Measurements from ENCODE around the gene LPIN2.

Gene LPIN2

DNA sequence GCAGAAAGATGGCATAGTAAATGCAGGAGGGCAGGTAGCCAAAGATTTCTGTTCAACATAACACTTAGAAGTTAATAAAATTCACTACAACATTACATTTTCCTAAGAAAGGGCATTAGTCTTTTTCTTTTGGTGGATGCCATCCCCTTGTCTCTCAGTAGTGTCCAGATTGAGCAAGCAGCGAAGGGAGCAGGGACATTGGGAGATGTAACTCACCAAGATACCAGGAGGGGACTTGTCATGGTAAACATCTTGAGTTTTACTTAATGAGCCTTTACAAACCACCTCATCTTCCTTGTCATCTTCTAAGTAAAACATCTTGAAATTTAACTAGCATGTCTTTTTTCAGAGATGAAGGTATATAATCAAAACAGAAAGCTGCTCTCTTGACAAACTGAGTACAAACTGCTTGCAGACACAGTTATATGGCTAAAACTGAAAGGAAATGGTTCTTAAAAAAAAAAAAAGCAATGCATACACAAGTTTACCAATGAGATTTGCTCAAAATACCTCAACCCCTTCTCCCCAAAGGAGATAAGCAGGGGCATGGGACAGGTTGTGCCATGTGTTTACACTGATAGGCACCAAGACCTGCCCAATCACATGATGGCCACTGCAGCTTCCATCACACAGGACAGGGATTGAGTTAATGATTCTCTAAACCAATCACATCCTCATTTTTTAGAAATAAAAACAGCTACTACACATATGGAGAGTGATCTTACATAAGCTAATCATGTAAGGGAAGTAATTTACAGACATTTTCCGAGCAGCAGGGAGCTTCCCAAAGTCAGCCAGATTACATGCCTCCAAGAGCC is 30.3 kb downstream of the LPIN2 start:
- DNase-seq (ENCODE audit: low spot score): no peak

DNA sequence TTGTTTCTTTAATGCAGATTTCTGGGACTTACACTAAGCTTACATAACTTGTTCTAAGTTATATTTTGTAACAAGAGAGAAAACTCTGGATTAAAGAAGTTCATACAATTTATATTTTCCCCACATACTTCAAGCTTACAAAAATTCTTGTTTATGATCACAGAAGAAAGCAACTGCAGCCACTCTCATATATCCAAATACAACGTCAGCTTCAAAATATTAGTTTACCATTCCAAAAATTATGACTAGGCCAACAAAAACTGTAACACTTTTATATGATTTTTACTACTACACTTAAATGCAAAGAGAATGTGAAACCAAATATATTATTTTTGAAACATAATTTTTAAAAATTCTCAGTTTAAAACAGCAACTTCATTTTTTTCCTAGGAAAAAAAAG is 30.9 kb downstream of the LPIN2 start:
- no peak for DNase-seq (ENCODE audit: low spot score)

DNA sequence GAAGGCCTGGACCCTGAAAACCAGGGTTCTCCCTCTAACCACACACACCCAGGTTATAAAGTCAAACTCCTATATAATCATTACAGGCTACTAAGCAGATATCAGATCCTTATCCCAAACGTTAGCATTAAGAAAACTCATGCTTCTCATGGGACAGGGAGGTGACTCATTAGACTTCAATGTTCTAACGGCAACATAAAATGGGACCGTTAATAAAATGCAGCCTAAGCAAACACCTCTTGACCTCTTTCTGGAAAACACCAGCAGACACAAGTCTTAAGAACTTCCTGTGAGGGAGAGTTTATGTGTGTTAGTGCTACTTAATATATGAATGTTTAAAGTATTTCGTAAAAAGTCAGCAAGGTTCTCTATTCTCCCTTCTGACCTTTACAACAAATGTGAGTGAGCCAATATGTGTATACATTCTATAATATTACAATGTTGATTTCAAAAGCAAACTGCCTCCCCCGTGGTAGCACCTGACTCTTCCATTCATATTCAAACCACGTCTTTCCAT is 31.7 kb downstream of the LPIN2 start:
- DNase-seq (ENCODE audit: low spot score): no peak

DNA sequence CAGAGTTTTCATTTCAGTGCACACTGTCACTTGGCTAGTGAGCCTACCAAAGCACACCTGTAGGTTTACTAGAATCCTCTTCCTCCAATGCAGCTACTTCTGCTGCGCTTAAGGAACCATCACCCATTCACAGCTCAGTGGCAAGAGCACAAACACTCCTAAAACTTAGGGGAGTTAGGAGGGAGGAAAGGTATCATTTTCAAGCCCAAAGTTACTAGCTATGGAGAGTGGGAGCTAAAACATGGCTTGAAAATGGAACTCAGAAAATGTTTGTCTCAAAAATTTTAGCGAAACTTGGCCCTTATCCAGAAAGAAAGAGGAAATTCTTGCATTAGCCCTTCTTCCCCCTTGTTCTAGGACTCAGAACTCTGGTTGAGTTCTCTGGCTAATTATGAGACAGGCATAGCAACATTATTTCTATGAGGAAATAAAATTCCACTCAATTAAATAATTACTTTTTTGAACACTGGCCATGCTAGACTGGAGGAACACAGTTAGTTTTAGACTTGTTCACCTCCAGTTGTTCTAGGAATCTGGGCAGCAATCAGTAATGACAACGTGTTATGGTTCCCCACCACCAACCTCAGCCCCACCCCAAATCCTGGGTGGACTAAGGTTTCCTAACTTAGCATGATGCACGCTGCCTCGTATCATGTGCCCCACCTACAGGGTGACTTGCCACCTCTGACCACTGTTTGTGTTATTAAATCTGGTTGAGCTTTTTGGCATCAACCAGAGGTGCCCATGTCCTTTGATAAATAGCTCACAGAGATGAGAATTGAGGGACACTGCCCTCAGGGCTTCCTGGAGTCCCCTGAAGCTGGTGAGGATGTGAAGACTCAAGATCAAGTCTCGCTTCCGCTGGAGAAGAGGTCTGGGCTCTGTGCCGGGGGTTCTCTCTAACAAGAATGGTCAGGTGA is 32.8 kb downstream of the LPIN2 start:
- no peak for DNase-seq (ENCODE audit: low spot score)

DNA sequence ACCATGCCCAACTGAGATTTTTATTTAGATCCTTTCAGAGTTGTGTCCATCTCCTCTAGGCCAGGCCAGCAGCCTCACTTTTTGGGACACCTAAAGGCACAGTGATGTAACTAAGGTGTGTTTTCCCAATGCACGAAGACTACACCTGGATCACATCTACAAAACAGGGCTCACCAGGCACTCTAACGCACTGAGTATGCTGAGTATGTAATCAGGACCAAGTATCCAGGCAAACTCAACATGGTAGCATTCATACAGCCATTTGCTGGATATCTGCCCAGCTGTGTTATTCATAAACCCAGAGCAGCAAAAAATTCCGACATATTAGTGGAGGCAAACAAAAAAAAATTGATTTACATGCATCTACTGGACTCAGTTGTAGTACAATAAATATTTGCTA is 33.8 kb downstream of the LPIN2 start:
- no peak for DNase-seq (ENCODE audit: low spot score)

DNA sequence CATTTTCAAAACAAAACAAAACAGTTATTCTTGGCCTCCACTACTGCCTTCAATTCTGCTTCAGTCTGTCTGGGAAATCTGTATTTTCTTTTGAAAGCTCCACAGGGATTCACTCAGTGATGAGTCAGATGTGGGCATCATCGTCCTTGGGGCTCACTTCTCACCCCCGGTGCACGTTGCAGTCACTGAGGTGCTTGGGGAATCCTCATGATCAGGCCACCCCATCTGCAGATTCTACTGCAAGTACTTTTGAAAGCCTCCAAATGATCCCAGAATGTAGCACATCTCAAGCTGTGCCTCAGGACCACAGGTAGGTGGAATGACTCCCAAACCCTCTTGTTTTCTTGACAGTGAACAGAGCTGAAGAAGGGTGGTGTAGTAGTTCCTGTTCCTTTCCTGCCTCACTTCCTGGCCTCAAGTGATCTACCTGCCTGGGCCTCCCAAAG is 34.3 kb downstream of the LPIN2 start:
- DNase-seq (ENCODE audit: low spot score): no peak

DNA sequence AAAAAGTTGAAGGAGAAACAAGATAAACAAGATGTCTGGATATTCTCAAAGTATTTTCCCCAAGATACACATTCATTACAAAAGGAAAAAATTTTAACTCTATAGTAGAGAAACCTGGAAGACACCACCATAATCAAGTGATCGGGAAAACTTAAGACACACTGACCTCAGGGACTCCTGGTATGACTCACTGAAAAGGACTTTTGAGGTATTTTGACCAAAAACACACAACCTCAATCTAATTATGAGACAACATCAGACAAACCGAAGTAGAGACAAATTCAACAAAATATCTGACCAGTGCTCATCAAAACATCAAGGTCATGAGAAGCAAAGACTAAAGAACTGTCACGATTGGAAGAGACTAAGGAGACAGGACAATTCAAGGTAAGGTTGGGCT is 34.7 kb downstream of the LPIN2 start:
- no peak for DNase-seq (ENCODE audit: low spot score)

DNA sequence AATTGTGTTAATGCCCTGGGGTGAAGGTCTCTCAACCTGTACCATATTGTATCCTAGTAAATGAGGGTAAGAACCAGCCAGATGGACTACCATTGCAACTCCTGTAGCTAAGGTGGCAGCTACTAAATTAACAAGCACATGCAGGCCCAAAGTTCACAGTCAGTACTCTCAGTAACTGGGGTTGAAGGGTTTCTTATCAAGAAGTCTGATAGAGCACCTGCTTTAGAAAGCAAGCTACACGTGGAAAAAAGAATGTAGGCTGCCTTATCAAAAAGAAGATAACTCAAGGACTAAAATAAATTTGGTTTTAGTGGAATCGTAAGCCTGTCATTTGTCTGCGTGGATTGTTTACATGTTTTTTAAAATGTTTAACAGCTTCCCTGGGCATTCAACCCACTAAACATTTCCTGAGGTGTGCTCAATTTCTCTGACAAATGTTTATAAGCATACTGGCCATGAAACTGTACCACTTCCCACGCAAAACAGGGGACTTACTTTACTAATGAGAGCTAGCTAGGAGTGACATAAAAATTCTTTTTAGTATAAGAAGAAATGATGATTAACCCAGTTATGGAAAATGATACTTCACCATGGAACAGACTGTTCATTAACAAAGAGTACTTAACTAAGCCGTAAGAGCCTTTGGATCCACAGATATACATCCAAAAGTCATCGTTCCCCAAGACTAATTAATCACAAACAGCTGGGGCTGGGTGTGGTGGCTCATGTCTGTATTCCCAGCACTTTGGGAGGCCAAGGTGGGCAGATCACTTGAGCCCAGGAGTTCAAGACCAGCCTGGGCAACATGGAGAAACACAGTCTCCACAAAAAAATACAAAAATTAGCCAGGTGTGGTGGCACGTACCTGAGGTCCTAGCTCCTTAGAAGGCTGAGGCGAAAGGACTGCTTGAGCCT is 36.5 kb downstream of the LPIN2 start:
- no peak for DNase-seq (ENCODE audit: low spot score)

DNA sequence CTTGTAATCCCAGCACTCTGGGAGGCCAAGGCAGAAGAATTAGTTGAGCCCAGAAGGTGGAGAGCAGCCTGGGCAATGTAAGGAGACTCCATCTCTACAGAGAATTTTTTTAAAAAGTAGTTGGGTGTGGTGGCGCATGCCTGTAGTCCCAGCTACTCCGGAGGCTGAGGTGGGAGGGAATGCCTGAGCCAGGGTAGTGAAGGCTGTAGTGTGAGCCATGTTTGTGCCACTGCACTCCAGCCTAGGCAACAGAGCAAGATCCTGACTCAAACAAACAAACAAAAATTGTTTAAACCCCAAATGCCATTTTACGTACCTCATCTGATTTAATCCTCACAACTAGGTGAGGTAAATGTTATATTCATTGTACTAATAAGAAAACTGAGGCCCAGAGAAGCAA is 38.2 kb downstream of the LPIN2 start:
- DNase-seq (ENCODE audit: low spot score): no peak

DNA sequence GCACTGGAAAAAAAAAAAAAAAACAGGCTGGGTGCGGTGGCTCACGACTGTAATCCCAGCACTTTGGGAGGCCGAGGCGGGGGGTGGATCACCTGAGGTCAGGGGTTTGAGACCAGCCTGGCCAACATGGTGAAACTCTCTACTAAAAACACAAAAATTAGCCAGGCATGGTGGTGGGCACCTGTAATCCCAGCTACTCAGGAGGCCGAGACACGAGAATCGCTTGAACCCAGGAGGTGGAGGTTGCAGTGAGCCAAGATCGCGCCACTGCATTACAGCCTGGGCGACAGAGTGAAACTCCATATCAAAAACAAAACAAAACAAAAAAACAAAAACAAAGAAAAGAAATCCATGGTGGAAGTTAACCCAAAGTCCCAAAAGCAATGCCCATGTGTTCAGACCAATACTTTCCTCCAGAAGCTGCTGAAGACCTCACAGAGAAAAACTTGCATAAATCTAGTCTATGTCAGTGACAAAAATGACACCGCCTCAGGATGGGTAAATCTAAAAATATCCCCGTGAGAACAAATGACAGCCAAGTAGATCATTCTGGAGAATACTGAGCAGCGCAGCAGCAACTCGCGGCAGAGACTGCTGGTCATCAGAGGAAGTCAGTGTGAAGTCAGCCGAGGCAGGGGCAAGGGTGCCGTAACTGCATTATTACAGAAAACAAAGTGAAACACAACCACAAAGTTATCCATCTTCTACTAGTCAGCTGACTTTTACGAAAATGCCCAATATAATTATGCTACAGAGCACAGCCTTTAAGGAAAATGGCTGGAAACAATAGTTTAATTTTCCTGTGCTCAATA is 41.0 kb downstream of the LPIN2 start:
- no peak for DNase-seq (ENCODE audit: low spot score)

DNA sequence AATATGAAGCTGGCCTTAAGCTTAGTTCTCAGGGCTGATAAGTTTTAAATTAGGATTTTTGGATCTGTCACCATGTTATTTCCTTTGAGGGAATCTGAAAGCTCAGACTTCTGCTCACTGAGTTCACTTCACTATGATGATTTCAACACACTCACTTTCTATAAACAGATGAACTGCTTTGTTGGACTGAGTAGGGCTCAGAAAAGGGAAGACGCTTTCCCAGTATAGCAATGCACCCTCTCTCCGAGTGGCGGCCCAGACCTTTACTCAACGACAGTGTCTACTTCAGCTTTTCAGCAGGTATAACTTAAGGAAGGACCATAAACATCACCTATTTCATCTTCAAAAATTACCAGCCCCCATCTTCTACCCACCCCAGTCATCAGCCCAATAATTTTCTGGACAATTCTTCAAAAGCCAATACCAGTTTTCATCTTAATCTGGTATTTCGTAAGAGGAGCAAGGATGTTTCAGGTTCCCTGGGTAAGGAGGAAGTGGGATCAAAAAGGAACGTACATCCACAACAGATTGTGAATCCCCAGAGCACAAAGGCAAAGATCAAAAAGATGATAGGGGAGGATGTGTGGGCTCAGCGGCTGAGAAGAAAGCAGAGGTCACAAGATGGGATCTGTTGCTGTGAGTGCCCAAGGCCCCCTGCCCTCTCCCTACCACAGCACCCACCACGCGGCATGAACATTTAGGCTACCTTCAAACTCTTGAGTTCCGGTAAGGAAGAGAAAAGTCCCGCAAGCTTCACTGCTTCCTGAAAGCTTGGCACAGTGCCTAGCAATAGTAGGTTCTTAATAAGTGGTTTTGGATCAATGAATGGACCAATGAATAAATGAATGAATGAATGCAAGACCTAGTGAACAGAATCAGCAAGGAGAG is 41.9 kb downstream of the LPIN2 start:
- peak; percentile 9 for DNase-seq (ENCODE audit: low spot score)

DNA sequence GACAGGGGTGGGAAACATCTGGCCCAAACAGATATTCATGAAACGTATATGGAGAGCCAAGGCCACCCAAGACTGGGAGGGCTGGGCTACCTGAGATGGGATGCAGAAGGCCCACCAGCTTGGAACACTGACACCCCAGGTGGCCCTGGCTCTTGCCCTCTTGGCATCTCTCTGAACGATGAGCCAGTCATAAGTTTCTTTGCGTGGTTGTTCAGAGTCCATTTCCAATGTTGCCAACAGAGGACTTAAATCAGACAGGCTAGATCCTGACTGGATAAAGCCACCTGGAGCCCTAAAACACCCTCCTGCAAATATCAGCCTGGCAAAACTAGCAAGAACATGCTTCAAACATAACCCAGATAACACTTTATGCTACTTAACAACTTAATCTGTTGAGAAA is 42.6 kb downstream of the LPIN2 start:
- DNase-seq (ENCODE audit: low spot score): no peak

DNA sequence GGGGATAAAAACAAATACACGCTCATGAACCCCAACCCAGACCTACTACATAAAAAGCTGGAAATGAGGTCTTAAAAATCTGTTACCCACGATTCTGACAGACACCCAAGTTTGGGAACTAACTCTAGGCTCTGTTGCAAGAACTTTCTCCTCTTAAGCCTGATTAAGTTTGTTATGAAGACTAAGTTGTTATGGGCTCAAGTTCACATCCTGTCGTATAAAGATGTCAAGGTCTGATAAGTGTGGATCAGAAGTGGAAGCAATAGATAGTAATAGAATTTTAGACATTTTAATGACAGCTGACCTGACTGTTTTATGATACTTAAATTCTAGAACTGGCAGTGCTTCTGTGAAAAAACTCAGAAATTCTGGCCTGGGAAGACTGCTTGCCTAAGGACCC is 43.2 kb downstream of the LPIN2 start:
- DNase-seq (ENCODE audit: low spot score): no peak

DNA sequence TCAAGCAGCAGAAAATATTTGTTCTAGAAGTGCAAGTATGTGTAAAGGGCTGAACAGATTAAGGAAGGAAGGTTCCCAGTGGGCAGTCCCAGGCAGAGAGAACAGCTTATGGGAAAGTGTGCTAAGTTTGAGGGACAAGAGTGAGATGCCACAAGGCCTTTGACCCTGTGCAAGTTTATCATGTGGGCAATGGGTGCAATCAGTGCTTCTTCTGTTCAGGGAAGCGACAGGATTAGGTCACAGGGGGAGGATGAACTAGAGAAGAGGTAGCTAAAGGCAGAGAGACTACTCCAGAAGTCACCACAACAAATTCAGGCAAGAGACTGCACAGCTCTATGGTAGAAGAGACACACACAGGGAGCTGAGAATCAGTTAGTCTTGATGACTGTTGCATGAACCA is 44.3 kb downstream of the LPIN2 start:
- DNase-seq (ENCODE audit: low spot score): no peak

DNA sequence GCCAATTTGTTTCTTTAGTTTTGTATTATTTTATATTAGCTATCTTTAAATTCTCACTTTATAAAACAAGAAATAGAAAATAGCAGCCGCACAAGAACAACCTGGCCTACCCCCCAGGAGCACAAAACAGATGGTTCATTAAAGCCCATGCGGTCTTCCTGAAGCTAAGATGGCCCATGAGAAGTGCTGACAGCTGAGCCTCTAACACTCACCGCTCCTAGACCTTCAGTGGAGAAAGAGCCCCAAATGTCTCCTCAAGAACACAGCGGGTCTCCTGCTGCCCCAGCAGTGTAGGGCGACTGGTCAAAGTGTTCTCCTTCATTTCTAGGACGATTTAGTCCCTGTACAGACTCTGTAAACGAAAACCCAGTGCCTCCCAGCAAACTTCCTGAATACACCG is 45.1 kb downstream of the LPIN2 start:
- no peak for DNase-seq (ENCODE audit: low spot score)

DNA sequence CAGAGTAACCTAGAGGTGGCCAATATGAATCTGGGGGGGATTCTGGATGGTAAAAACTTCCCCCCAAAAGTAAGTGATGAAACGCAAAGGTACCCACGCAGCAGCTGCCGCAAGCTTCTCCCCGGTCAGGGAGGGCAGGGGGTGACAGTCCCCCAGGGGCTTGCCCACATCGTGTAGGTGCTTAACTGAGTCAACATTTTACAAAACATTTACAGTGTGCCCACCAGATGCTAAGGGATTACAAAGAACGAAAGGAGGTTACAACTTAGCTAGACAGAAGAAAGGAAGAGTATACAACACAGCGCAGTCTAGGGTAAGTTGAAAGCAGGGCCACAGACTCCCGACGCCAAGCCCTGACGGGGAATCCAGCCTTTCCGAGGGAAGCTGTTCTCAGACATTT is 45.6 kb downstream of the LPIN2 start:
- DNase-seq (ENCODE audit: low spot score): no peak

DNA sequence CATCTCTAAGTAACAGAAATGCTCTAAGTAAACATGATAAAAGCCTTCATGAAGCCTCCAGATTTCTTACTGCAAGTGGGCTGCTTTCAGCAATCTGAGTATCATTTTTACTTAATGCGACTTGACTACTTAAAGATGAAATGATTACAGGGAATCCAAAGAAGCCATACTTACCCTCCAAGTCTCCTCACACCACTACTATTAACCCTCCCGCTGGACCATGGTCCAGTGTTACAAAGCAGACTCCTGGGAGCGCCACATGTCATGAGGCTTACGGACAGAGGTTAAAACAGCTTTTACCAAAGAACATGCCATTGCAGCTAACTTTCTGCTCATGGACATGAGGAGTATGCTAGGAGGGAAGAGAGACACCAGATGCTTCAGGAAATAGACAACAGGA is 46.4 kb downstream of the LPIN2 start:
- DNase-seq (ENCODE audit: low spot score): no peak

DNA sequence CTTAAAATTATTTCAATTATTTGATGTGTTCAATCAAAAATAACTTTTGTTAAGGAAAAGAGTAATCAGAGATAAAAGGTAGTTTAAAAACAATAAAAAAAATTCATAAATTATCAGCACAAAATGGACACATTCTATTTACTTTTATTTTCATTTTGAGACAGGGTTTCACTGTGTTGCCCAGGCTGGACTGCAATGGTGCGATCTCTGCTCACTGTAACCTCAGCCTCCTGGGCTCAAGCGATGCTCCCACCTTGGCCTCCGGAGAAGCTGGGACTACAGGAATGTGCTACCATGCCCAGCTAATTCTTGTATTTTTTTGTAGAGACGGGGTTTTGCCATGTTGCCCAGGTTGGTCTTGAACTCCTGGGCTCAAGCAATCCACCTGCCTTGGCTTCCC is 47.1 kb downstream of the LPIN2 start:
- DNase-seq (ENCODE audit: low spot score): no peak

DNA sequence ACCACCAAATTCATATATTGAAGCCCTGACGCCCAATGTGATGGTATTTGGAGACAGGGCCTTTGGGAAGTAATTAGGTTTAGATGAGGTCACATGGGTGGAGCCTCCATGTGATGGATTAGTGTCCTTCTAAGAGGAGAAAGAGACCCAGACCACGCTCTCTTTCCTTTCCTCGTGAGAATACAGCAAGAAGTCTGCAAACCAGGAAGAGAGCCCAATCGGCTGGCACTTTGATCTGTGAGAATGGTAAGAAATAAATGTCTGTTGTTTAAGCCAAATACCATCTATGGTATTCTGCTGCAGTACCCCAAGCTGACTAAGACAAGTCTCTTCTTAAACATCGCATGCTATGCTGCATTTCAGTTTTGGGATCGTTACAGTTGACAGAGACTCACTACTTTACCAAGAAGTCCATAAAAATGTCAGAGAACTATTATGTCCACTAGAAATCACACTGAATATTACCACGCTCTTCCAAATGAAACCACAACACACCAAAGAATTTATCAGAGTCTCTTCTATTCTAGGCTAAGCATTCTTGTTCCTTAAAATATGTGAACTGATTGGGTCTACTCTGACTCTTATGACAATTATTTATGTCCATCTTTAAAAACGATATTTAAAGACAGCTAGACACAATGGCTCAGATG is 48.5 kb downstream of the LPIN2 start:
- no peak for DNase-seq (ENCODE audit: low spot score)
